KOPT-K1 (cell line): Measurements from ENCODE around the gene PRXL2A.

Experiments
- H3K27ac ChIP-seq: fragments of 200-600 bp; sonication (generic); 2 replicates; pipeline ENCODE4 v1.5.1; 2016; ENCODE audit warnings: antibody characterized with exemption, mild to moderate bottlenecking, low read depth, low read length; ENCODE audit not compliant: poor library complexity, severe bottlenecking
- H3K36me3 ChIP-seq: fragments of 200-600 bp; sonication (generic); 2 replicates; pipeline ENCODE4 v1.5.1; 2017; ENCODE audit warnings: antibody characterized with exemption, mild to moderate bottlenecking, low read length, moderate library complexity; ENCODE audit not compliant: insufficient read depth
- H3K9me3 ChIP-seq: fragments of 200-600 bp; sonication (generic); 2 replicates; pipeline ENCODE4 v1.5.1; 2017; ENCODE audit warnings: antibody characterized with exemption, low read length, mild to moderate bottlenecking; ENCODE audit not compliant: insufficient read depth, poor library complexity, severe bottlenecking

PRXL2A gene

DNA sequence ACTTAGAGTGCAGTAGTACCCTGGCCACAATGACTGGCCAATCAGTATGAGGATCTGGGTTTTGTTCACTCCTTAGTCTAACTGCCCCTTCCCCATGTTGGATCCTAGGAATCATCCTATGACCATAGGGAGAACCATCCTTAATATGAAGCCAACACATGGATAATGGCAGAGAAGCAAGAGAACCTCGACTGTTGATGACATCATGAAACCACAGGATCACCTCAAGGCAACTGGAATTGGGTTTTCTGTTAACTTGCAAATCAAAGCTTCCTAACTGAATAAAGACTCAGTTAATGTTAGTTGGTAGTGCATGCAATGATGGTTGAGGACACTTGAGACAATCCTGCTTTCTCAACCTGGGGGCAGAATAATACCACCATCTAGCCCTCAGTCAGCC, 3.3 kb upstream of the PRXL2A start:
- no peak overlapping the region for H3K27ac ChIP-seq
- H3K9me3 ChIP-seq, result no peaks in the 10 kb centered on the region
- H3K36me3 ChIP-seq, result no peaks in the 10 kb centered on the region

DNA sequence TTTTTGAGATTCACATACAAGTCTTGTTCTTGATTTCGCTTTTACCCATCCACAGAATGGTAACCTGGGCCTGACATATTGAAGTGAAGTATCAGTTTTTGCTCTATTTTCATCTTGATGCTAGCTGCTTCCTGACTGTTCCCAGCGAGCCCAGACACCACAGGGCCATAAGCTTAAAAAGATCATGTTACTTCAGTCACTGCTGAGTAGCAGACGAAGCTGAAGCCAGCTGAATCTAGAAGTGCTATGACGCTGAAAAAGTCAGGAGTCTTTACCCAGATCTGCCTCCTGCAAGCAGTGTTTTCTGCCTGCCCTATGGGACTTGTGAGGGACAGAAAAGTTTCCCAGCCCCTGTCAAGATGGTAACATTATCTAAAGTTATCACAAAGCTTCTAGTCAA, 2.7 kb upstream of the PRXL2A start:
- H3K27ac ChIP-seq, result no peak overlapping the region
- H3K36me3 ChIP-seq, result no peaks in the 10 kb centered on the region
- H3K9me3 ChIP-seq, result no peaks in the 10 kb centered on the region

DNA sequence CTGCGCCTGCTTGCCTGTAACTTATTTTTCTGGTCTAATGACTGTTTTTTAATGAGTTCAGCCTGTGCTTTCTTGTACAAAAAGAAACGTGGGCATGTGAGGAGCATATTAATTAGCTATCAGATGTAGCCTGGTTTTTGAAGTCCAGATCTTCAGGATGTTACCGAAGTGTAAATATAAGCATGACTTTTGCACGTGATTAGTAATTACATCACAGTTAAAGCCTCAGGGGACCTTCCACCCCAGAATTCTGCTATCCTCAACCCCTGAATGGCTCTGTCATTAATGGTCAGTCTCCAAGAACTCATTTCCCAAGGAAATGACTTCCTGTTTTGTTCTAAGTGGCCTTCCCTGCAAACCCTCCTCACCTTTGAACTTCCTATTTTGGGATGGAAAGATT, 2.1 kb upstream of the PRXL2A start:
- no peaks in the 10 kb centered on the region for H3K9me3 ChIP-seq
- H3K27ac ChIP-seq, result no peak overlapping the region
- H3K36me3 ChIP-seq, result no peaks in the 10 kb centered on the region

DNA sequence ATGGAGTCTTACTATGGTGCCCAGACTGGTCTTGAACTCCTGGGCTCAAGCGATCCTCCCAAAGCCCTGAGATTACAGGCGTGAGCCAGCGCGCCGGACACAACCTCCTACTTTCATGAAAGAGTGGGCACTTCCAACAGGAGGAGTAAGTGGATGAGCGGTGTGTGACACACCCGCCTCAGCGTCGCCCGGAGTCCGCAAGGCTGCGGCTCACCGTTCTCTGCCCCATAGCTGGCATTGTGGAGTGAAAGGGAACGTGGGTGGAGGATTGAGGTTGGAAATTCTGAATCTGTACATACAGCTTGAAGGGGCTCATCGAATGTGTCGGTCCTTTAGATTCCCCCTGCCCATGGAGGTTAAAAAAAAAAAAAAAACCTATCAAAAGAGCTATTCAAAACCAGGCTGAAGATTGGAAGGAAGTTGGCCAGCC, 524 bp upstream of the PRXL2A start:
- peak overlapping the region; percentile 55 for H3K27ac ChIP-seq
- H3K9me3 ChIP-seq, result no peaks in the 10 kb centered on the region
- H3K36me3 ChIP-seq, result no peaks in the 10 kb centered on the region

DNA sequence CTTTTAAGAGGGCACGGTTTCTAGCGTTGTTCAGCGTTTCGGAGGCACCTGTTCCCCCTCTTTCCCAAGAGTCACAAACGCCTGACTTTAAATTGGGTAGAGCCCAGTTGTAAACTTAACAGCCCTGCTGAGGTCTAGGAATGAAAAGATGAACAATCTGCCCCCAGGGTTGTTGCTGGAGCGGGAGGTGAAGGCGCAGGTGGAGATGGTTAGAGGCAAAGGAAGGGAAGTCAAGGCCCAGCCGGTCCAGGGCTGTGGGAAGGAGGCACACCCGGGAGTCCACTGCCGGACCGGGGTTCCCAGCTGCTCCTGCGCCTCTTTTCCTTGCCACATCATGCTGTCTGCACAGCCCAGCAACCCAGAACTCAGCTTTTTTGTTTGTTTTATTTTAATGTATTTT, 770 bp downstream of the PRXL2A start:
- Histone ChIP-seq H3K27ac (peak overlapping the region; percentile 55), H3K36me3 (no peaks in the 10 kb centered on the region), H3K9me3 (no peaks in the 10 kb centered on the region)

DNA sequence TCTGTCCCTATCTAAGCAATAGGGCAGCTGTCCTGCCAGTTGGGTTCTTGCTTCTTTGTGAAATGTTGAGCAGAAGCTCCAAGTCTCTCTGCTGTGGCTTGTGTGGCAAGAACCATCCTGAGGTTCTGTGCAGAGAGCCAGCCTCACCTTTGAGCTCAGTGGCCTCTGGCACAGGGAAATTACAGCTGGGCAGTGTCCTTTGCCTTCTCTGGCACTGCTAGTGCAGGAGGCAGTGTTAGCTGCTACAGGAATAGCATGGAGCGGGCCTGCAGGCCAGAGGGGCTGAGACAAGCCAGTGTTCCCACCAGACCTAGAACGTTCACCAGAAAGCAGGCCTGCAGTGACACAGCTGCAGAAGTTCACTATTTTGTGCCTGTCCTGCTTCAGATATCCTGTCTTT, 1.8 kb downstream of the PRXL2A start:
- Histone ChIP-seq H3K36me3 (no peaks in the 10 kb centered on the region), H3K9me3 (no peaks in the 10 kb centered on the region), H3K27ac (no peak overlapping the region)

DNA sequence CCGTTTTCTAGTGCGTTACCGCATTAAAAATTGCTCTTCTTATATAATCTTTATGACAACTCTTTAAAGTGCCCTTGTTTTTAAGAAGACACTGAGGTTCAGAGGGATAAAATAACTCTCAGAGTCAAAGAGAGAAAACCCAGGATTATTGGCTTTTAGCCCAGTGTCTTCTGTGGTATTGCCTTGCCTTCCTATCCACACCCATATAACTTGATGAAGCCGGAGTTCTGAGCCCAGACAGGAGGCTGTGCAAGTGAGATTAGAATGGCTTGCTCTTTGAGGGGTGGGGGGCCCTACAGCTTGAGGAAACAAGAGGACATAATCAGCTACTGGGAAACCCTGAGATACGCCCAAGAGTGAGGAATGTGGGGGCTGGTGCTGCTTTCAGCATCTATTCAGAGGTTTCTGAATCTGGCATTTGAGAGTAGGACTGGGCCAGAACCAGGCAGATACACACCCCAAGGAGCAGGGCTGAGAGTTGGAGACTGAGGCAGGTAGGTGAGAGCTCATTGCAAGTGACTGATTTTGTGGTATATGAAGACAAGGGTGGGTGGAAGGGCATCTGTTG, 2.3 kb downstream of the PRXL2A start:
- H3K36me3 ChIP-seq, result no peaks in the 10 kb centered on the region
- H3K9me3 ChIP-seq, result no peaks in the 10 kb centered on the region
- H3K27ac ChIP-seq, result no peak overlapping the region

DNA sequence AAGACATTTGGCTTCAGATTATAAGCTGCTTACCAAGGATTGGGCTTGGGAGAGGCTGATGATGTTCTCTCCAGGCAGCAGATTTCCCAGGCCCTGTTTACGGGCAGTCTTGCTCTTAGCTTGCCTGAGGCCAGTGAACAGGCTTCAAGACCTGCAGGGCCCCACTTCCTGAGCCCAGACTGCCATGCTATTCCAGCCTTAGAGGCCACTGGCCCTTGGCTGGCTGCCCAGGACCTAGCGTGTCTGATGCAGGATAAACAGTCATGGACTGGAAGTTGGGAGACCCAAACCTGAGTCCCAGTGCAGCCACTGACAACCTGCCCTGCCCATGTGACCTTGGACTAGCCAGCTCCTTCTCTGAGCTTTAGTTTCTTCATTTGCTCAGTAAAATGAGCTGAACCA, 2.9 kb downstream of the PRXL2A start:
- H3K36me3 ChIP-seq, result no peaks in the 10 kb centered on the region
- no peak overlapping the region for H3K27ac ChIP-seq
- no peaks in the 10 kb centered on the region for H3K9me3 ChIP-seq

DNA sequence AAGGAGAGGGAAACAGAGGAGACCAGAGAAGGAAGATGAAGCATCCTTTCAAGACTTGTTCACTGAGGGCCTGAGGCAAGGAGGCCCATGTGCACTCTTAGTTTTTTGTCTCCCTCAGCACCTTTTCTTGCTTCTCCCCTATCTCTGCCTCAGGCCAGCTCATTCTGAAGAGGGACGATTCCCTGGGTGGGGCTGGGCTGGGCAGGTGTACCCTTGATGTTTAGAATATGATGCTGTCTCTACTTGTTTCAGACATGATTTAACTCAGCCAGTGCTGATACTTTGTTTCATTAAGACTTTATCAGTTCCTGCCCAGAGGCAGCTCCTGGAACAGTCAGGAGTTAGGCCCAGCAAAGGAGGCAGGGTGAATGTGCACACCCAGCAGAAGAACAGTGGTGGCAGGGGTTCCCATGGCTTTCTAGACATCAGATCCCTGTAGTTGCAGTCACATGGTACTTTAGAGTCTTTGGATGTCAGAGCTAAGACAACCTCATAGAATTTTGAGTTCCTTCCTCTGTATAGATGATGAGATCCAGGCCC, 3.4 kb downstream of the PRXL2A start:
- H3K27ac ChIP-seq, result no peak overlapping the region
- H3K9me3 ChIP-seq, result no peaks in the 10 kb centered on the region
- no peaks in the 10 kb centered on the region for H3K36me3 ChIP-seq

DNA sequence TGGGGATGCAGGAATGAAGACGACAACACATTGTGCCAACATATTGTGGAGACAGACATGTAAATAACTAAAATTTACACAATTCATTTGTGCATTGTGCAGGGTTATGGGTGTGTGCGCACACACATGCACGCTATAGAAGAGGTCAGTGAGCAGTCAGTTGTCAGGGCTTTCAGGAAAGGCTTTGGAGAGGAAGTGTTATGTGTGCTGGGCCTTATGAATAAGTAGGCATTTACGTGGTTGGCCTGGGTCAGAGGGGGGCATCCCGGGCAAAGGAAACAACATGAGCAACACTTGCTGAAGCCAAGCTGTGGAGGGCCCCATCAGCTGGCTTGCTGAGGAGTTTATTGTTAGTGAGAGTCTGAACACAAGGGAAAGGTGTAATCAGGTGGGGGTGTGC, 4.1 kb downstream of the PRXL2A start:
- Histone ChIP-seq H3K27ac (no peak overlapping the region), H3K9me3 (no peaks in the 10 kb centered on the region), H3K36me3 (no peaks in the 10 kb centered on the region)

DNA sequence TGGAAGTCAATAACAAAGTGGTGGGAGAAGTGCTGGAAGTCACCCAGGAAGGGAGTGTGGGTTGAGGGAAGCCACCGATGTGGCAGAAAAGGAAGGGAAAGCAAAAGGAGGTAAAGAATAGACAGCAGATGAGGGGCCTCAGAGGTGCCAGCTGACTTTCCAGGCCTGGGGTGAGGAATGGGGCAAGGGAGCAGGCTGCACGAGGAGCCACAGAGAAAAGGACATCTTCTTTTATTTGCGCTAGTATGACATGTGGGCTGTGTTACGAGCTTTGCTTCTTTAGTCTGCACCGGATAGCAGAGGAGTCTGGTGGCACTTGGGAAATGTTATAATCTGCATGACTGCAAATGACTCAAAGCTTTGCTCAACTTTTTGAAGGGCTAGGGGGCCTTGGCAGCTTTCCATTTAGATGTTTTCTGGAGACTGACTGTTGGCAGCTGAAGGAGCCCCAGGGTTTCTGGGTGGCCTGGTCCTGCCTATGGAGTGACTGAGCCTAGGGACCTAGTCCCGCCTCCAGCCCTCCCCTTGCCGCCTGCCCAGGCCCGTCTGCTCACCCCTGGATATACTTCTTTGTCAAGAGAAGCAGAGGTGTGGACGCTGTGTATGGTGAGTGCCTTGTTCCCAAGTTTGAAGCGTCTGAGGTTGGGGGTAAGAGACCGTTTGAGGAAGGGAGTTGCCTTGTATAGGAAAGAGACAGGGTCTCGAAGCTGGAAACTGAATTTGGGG, 5.1 kb downstream of the PRXL2A start:
- H3K27ac ChIP-seq, result no peak overlapping the region
- H3K9me3 ChIP-seq, result no peaks in the 10 kb centered on the region

DNA sequence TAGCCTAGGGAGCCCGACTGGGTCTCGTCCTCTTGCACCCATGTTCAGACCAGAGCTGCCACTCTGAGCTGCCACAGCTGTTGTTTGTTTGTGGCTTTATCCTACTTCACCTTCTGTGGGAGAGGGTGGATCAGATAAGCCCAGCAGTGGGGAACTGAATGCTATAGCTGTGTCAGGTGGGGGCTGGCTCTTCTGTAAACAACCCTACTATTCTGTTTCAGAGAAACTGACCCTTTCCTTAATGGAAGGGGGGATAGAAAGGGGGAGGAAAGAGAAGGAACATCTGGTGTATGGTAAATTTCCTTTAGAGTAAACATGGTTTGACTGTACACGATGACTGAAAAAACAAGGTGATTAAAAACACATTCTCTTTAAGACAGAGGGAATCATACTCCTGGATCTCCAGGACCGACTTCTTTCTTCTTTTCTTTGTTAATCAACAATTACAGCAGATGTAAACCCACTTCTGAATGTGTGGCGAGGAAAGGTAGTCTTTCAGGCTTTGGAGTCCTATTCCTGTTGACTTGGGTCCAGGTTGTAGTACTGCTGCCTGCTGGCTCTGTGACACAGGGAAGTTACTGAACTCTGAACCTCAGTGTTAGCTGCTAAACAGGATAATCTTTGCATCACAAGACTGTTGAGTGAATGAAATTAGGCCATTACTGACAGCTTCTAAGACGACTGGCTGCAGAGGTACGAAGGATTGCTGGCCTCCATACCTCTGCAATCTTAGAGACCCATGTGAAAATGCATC, 6.0 kb downstream of the PRXL2A start:
- no peak overlapping the region for H3K27ac ChIP-seq
- no peaks in the 10 kb centered on the region for H3K36me3 ChIP-seq
- H3K9me3 ChIP-seq, result no peaks in the 10 kb centered on the region

More for the DNA sequence above, 5.1 kb downstream of the PRXL2A start:
- H3K36me3 ChIP-seq, result no peaks in the 10 kb centered on the region

DNA sequence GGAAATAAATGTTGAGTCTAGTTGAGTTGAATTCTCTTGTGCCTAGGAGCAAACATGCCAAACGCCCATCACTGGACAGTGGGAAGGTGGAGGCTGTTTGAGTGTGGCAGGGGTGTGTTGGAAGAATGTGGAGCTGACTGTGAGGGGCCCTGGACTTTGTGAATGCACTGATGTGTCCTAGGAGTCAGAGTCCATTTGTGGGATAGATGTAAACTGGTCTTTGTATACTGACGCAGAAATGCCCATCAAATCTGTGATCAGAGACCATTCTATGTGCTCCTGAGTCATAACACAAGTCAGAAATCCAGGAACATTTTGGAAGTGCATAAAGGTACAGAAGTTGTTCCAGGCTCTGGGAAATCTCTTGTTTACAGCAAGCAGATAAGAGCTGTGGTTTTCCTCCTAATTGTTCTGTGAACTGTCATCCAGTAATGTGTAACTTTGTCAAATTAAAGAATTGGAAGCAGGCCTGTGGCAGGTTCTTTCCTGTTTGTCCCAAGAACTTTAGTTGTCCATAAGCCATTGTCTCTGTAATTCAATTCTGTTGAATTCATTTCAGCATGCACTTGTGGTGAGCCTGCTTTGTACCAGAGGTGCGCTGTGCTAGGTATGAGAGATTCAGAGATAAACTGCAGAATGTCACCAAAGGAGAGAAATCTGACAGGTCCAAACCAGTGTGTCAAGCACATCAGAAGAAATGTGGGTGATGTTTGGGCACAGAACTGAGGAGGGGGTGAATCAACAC, 7.6 kb downstream of the PRXL2A start:
- Histone ChIP-seq H3K36me3 (peaks cover 7% of the 10 kb centered on the region; the same call in 1 of the 2 replicates), H3K9me3 (no peaks in the 10 kb centered on the region), H3K27ac (no peak overlapping the region)

DNA sequence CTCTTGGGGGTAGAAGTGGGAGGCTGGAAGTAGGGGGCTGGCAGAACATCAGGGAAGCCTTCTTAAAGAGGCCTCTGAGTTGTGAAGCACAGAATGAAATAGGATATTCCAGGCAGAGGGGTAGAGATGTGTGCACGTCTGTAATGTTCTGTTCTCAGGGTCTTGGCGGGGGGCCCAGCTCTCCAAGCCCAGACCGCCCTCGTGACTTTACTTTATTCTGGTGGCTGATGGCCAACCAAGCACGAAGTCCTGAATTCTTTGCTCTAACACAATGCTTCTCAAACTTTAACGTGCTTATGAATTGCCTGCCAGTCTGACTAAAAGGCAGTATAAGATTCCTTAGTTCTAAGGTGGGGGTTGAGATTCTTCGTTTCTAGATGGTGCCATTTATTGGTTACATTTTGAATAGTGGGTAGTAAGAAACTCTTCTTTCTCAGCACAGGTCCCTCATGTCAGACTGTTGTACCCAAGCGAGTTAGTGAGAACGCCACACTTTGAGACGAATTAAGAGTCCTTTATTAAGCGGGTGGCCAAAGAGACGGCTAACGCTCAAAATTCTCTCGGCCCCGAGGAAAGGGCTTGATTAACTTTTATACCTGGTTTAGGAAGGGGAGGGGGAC, 8.2 kb downstream of the PRXL2A start:
- H3K9me3 ChIP-seq, result no peaks in the 10 kb centered on the region
- no peak overlapping the region for H3K27ac ChIP-seq
- peaks cover 14% of the 10 kb centered on the region; the same call in 1 of the 2 replicates for H3K36me3 ChIP-seq
